ENCODE measurements around the gene UNC5C.

Gene UNC5C

DNA sequence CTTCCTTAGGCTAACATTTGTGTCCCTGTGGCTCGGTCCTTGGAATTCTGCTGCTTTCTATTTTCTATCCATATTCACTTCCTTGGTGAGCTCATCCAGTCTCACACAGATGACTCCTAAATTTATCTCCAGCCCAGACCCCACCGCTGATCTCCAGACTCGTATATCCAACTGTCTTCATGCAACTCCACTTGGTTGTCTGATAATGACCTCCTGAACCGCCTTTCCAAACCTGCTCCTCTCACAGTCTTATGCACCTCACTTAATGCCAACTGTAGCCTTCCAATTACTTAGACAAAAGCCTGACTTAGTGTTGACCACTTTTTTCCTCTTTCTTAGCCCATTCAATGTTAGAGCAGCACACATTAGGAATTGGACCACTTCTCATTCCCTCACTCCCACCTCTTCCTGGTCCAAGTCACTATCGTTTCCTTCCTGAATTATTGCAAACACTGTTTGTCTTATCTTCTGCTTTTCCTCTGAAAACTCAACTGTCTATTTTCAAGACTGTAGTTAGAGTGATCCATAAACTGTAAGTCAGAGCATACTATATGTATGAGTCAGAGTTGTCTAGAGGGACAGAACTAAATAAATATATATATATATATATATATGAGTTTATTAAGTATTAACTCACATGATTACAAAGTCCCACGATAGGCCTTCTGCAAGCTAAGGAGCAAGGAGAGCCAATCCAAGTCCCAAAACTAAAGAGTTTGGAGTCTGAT is 292.5 kb downstream of the UNC5C start:
- DNase-seq, result no peak

DNA sequence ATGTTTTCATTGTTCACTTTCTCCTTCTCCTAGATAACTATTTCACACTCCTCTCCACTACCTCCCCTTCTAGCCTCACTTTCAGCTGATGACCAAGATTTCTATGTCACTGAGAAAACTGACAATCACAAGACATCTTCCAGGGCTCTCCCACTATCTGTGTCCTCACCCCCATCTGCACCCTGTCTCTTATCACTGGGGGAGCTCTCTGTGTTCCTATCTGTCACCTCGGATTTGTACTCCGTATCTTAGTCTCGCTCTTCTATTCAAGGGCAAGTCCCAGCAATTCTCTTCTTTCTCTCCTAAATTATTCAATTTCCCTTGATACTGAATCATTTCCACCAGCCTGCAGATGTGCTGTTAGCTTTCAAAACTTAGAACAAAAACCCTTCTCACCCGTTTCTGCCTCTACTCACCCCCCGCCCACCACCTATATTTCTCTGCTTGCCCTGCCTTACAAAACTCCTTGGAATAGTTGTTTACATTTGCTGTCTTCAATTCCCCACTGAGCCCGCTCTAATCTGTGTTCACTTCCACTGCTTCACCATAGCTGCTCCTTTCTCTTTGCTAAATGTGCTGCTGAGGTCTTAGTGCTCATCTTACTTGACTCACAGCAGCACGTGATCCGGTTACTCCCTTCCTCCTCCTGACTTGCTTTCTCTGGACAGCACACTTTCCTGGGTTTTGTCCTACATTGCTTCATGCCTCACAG is 293.2 kb downstream of the UNC5C start:
- no peak for DNase-seq

DNA sequence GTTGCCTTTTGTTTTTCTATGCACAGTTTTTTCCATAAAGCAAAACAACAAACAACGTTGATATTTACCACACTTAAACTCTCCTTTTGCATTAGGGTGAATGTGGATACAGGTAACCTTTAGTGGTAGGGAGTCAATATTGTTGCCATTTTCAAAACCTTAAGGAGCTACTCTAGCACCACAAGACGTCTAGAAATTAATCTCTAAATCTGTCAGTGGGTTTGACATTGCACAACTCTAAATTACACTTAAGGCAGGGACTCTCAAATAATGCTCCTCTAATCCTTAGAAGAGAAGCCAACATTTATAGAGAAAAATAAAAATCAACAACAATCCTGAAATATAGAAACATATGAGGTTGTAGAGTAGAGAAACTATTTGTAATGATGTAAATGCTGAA is 297.2 kb downstream of the UNC5C start:
- no peak for DNase-seq

DNA sequence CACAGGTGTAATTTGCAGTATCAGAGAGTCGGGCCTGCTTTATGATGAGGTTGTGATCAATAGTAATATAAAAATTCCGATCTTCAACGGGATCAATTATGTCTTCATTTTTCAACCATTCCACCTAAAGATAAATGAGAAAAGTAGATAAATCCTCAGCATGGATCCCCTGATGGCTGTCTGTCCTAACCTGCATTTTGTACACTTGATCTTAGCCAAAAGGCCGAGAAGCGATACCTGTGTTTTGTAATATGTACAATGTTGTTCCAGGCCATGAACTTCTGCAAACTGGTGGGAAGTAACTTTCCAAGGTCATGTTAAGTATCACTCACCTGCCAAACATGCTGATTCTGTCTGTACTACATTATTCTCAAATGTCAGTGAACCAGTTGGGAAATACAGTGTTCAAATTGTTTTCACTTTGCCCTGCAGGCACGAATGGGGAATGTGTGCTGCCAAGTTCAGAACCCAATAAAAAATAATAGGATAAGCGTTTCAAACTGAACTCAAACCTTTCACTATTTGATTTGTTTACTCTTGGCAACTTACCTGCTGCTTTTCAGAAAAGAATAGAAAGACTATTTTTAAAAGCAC is 298.1 kb downstream of the UNC5C start:
- no peak for DNase-seq

DNA sequence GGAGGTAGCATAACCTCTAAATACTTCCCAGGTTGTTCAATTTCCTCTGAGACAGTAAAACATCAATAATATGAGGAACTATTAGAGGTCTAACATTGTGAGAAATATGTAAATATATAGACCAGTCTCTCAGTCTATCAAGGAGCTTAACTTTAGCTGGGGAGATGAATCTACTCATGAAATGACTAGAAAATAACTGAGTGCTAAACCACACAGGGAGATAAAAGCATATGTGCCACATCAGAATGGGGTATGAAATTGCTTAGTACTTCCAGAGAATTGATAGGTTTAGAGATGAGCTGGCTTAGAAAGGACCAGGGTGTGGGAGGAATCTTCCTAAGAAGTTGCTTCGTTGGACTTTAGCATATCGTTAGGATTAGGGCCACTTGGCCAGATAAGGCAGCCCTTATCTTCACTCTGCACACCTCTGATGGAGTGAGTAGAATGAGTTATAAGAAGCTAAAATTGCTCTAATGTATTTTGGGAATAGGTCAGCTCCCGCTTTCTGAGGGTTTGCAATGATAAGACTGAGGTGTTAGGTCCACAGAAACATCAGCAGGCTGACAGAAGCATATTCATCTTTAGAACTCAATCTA is 299.2 kb downstream of the UNC5C start:
- DNase-seq, result no peak

DNA sequence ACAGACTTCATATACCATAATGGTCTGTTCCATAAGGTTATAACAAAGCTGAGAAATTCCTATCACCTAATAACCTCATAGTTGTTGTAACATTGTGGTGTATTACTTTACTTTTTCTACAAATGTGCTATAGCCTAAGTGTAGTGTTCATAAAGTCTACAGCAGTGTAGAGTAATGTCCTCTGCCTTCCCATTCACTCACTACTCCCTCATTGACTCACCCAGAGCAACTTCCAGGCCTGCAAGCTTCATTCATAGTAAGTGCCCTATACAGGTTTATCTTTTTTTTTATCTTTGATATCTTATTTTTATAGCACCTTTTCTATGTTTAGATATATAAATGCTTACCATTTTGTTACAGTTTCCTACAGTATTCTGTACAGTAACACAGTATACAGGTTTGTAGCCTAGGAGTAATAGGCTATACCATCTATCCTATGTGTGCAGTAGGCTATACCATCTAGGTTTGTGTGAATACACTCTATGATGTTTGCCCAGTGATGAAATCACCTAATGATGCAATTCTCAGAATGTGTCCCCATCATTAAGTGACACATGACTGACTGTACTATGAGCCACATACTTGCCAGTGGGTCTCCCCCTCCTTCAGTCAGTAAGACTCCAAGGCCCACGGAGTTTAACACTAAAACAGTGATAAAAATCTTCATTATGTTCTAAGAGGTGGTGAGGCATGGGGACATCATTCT is 299.9 kb downstream of the UNC5C start:
- no peak for DNase-seq

DNA sequence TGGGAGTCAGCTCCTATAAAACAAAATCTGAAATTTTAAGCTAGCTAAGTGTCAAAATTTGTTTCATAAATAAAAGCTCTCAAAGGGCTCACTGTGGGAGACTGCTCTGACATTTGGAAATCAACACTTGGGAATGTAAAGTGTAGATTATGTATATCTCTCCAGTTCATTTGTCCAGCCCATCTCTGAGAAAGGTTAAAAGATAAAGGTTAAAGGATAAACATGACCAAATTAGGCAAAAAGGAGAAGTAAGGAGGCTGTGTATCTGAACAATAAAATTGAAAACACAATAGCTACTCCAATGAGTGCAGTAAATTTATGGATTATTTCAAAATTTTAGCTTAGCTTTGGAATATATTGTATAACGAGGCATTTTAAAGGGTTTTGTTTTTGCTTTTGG is 304.9 kb downstream of the UNC5C start:
- no peak for DNase-seq

DNA sequence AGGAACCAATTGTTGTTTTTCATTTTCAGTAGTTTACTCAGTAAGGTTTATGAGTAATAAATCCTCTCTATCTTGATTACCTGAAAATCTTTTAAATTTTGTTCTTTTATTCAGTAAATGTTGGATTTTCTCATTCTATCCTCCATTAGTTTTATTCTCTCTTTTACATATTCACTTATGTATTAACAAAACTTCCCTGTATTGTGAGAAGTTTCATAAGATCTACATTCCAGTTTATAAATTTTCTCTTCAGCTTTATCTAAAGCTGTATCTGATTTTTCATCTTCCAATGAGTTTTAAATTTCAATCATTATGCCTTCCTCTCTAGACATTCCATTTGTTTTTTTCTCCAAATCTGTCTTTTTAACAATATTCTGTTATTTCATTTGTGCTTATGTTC is 310.2 kb downstream of the UNC5C start:
- DNase-seq, result no peak

DNA sequence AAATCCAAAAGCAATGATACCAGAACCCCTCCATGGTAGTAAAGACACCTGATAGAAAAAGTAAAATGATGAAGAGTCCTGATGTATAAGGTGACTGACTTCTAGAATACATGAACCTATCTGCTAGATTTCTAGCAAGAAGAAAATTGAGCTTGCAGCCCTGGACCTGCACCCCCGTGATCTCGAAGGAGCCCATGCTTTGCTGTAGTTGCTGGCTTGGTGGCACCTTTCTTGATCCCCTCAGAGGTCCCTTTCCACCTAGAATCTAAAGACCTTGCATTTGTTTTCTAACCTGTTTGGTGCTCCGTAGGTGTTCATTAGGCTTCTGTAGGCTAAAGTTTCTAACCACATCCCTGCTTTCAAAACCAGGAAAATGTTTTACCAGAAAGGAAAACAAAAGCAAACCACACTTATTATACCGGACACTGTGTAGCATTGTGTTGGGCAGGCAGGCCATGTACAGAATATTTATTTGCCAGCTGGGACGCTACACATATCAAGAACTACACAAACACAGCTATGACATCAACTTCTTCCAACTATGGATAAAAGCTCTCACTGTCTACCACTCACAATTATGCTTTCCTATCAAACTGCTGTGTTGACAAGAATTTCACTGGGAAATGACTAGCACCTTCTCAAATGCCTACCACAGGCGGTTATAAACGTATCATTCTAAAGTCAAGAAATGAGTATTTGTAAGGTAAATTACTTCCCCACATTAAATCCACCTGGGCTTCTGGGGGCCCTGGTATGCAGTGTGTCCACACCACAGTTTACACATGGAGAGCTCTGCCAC is 316.2 kb downstream of the UNC5C start:
- DNase-seq, result no peak

DNA sequence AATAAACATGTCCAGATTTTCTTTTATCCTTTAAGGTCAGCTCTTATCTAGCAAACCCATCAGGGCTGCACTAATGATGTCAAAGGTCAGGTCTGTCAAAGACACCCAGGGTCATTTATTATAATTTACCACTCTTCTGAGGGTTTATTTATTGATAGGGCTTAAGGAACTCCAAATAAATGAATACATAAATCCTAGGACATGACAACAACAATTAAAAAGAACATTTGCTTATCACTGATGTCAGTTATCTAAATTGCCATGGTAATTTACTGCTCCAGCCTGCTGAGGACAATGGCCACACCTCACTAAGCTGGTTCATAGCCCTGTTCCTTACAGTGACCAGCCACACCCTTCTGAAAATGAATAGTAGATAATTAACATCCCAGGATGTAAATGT is 317.1 kb downstream of the UNC5C start:
- DNase-seq, result no peak

DNA sequence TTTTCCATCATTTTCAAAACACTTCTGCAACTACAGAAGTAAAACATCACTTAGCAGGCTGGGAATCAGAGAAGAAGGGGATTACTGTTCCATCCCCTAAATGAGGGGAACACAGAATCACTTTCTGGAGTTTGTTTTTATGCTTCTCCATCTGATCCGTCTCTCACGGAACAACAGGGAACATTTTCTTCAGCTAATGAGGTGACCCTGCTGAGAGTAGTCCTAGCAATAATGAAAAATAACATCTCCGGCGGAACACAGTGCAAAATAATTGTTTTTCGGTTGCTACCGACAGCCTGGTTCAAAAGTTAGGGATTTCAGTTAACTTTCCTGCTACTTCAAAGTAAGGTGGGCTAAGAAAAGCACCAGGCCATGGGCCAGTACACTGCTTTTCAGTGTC is 322.9 kb downstream of the UNC5C start:
- DNase-seq, result no peak

DNA sequence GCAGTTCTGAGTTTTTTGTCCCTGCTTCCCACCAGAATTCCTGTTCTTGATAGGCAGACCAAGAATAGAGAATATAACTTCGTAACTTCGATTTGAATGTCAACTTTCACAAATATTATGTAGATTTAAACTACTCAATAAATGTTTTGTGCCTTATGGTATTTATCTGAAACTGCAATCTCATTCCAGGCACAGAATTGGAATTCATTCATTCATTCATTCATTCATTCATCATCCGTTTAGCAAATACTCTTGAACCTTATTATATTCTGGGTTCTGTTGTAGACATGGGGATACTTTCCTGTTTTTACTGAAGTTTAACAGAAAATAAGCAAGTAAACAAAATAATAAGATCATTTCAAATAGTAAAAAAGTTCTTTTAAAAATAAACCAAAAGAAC is 324.4 kb downstream of the UNC5C start:
- no peak for DNase-seq

DNA sequence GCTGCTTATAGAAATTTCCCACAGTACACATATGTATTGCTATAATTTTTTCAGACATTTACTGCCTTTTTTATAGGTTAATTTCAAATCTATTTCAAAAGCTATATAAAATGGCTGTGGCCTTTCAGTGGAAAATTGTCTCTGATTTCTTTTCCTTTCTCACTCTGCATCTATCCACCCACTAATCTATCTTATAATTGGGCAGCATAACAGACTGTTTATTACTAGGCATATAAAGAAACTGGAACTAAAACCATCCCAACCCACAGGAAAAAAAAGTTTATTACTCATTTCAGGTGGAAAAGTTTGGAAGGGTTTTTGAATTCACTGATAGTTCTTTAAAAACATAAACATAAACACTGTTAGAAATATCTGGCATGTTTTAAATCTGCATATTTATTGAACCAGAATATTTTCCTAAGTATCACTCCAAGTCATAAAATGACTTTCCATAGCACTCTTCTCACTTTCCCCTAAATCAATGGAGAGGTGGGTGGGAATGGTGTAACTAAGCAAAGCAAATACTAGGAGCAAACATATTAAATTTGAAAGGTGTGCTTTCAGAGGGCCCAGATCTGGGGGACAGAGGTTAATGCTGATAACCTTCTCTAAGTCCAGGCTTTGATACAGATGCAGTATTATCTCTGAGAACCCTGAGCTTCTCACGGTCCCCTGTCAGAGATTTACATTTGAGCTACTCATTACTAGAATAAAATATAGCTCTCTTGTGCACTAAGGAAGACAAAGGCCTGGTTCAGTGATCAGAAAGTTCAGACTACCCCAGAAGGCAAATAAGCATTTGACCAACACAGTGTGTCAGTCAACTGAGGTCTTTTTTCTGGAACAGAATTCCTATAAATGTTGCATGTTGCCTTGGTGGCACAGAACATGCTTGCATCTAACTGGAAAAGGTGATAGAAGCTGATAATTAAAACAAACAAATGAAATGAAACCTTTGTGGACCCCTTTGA is 328.3 kb downstream of the UNC5C start:
- DNase-seq, result no peak

DNA sequence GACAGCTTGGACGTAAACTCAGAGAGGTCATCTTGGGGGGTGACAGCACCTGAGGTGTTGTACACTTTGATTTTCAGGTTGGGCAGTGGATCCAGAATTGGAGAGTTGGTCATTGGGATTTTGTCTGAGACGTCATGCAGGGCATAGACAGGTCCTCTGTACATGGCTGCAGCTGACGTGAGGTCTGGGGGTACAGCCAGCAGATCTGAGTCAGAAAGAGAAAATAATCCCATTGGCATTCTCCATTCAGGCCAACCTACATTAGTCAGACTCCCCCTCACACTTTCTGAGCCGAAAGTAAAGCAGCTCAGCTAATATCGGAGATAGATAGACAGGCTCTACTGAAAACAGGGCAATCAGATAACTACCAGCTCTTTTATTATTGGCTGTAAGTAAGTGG is 329.7 kb downstream of the UNC5C start:
- no peak for DNase-seq

DNA sequence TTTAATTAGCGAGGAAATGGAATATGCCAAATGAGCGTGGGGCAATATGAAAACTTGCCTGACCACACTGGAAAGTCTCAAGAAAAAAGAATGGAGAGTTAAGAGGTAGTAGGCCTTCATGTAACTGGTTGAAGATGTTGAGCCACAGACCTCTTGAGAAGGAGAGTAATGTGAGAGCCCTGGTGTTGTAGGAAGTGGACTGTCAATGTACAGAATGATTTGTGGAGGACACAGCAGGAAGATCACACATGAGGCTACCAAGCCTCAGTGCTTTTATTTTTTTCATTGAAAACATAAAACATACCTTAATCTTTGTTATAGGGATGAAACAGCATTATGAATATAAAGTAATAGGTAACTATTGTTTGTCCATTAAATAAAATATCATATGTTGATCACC is 331.6 kb downstream of the UNC5C start:
- no peak for DNase-seq

DNA sequence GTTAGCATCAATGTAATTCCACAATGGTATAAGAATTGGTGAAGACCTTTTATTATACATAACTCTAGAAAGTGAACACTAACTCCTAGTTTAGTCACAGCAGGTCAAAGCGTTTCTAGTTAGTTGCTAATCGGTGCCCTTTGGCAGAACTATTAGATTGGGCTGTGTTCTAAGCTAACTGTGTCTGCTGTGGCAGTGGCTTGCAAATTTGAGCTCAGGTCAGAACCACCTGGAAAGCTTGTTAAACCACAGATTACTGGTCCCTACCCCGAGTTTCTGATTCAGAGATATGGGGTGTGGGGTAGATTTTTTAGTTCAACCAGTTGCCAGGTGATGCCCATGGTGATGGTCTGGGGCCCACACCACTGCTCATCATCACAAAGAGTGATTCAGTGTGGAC is 332.1 kb downstream of the UNC5C start:
- DNase-seq, result no peak

DNA sequence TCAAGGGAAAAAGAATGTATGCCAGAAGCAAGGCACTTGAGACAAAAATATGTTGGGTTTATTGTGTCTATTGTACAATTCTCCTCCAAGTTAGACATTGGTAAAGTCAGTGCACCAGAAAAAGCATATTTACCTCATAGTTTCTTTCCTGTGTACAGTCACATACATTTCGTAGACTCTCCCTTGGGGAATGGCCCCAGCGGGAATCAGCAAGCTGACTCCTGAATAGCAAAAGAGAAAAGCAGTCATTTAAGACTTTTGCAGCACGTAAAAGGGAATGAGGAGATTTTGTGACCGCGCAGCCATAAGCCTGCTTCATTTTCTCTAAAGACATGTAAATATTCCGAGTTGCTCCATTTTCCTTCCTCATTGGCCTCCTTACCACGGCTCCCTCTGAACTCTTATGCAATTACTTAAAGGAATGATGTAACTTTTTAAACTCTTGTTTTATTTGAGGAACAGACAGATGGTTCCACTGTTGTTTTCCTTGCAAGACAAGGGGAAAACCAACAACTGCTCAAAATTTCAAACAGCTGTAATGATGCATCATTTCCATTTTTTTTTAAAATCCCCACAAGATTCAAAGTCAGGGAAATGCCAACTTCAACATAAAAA is 332.7 kb downstream of the UNC5C start:
- no peak for DNase-seq

DNA sequence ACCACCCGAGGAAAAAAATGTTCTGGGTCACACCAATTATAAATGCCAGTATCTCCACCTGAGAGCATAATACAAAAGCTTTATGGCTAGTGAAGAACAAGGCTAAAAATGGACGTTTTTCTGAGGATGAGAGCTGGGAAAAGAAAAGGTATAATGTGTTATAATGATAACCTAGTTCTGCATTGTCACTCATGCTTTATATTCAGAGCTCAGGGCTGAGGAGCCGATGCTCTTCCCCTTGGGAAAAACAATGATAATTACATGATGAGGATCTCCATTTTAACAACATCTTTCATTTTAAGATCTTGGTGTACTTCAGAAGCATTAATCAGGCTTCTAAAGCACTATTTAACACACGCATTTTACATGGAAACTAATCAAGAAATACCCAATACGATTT is 333.7 kb downstream of the UNC5C start:
- DNase-seq, result no peak

DNA sequence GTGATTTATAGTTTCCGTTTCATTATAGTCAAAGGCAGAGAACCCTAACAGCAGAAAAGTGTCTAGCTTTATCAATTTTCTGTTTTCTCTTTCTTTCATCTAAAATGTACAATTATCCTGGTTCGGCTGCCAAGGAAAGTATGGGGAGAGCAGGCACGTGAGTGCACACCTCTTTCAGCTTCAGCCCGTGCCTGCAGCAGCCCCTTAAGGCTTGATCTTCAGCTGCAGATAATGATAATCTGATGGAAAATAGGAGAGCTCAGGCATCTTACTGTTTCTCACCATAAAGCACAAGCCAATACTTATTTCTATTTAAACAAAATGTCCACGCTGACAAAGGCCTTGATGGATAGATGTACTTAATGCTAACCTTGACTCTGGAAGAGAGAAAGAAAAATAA is 334.4 kb downstream of the UNC5C start:
- no peak for DNase-seq

DNA sequence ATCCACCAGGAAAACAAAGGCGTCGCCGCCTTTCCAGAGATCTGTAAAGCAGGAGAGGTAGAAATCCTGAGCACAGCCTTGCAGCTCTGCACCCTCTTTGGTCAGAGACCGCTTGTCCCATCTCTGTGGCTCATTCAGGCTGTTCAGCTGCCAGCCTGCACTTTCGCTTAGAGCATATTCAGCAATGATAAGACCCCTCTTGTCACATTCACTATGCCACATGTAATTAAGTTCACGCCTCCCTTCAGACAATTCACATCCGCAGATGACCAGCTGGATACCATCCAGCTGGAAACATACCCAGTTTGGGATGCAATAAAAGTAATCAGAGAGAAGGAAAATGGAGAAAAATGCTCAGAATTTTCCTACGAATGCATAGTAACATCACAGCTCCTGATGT is 335.4 kb downstream of the UNC5C start:
- DNase-seq, result no peak

DNA sequence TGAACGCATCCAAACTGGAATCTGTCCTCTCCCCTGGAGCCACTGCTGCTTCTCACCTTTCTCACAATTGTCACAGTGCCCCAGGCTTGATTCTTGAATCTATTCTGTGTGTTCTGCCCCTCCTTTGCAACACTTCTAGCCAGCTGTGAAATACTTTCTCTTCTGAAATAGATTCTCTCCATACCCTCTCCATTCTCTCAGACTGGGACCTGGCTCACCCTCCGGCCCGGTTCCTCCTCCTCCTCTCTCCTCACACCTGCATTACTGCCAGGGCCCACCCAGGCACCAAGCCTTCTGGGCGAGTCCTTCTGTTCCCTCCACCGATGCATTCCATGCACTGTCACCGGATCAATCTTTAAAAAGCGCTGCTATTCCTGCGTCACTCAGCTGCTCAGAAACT is 336.1 kb downstream of the UNC5C start:
- DNase-seq, result no peak

Data from CD4-positive, alpha-beta T cell treated with Interleukin-1 beta for 1 hour (primary cell).